Middle frontal gyrus (tissue), 1 donor: Measurements from ENCODE around the gene MSH5.
"Not testable (repeated sequence)": the region's sequence is repeated elsewhere in the genome, so short reads cannot be mapped to it uniquely, and the experiment has no call there.

Experiments used
- DNase-seq: peaks from one replicate; pipeline ENCODE4 v3.0.0-alpha.2; 2015; ENCODE audit warnings: low spot score; ENCODE audit errors: extremely low spot score

Gene MSH5

DNA sequence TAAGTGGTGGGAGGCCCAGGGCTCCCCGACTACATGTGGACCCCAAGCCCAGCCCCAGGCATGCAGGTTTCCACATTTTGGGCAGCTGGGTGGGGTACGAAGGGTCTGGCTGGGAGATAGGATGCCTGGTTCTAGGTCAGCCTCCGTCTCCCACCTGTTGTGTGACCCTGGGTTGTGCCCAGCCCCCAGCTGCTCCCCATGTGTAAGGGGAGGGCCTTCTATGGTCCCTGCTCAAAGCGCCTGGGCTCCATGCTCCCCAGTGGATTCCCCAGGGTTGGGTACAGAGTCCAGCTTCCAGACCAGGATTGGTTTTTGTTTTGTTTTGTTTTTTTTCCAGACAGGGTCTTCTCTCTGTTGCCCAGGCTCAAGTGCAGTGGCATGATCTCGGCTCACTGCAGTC lies 38.4 kb downstream of the MSH5 start:
- DNase-seq, result no peak

DNA sequence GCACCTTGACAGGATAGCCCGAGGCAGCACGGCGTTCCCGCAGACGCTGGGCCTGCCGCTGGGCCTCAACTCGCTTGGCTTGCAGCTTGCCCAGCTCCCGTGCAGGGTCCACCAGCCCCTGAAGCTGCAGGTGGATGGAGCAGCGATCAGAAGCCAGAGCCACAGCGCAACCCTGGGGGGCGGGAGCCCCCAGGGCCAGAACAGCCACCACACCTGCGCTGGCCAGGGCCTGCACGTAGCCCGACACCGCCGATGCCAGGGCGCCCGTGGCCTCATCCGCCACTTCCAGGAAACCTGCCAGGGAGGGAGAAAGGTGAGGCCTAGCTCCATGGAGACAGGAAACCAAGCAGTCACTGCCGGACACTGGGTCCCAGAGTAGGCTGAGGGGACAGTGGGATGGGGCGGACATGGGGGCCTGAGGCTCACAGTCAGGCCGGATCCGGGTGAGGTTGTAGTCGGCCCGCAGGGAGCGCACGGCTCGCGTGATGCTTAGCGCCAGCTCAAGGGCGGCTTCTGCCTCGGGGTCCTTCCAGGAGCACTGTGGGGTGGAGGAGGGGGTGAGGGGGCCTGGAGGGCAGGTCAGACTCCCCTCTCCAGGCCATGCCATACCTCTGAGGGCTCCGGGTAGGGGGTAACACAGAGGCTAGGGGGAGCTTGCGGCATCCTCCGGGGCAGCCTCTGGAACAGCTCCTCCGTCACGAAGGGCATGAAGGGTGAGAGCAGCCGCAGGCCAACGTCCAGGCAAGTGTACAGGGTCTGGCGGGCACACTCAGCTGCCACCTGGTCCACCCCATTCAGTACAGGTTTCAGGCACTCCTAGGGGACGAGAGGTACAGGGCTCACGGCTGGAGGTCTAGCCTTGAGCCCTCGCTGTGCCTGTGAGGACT lies 39.4 kb downstream of the MSH5 start:
- DNase-seq, result no peak

DNA sequence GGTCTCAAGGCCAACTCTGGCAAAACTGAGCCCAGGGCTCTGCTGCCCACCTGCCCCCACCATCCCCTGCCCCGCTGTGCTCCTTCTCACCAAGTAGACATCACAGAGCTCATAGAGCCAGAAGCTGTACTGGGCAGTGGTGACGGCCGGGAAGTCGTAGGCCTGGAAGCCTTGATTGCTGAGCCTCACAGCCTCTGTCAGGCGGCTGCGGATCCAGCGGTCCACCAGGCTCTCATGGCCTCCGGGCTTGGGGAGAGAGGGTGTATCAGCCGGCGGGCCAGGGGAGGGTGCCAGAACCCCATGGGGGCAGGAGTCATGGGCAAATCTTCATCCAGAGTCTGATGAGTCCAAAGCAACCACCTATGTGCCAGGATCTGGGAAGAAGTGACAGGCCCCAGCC lies 40.1 kb downstream of the MSH5 start:
- no peak for DNase-seq

DNA sequence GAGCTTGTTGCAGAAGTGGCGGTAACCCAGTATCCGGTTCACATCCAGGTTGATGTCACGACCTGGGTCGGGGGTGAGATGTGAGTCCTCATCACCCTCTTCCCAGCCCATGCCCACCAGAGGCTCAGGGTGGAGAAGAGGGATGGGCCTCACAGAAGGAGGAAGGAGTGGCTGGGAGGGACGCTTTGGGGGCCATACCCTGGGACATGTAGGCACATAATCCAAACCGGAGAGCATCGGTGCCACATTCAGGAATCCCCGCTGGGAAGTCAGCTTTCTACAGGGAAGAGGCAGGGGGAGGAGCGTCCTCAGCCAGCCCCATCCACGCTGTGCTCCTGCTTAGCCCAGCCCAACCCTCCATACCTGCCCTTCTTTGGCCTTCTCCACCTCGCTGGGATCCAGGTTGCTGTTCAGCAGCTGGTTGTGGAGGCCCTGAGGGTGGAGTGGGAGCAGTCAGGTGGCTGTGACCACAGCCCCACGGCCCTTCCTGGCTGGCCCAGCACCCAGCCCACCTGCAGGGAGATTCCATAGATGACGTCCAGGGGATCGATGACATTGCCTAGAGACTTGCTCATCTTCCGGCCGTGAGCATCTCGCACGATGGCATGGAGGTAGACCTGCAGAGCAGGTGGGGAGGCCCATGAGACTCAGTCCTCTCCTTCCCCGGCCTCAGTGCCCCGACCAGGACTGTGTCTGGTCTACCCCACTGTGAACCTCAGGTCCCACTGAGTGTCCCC lies 40.9 kb downstream of the MSH5 start:
- DNase-seq, result no peak

DNA sequence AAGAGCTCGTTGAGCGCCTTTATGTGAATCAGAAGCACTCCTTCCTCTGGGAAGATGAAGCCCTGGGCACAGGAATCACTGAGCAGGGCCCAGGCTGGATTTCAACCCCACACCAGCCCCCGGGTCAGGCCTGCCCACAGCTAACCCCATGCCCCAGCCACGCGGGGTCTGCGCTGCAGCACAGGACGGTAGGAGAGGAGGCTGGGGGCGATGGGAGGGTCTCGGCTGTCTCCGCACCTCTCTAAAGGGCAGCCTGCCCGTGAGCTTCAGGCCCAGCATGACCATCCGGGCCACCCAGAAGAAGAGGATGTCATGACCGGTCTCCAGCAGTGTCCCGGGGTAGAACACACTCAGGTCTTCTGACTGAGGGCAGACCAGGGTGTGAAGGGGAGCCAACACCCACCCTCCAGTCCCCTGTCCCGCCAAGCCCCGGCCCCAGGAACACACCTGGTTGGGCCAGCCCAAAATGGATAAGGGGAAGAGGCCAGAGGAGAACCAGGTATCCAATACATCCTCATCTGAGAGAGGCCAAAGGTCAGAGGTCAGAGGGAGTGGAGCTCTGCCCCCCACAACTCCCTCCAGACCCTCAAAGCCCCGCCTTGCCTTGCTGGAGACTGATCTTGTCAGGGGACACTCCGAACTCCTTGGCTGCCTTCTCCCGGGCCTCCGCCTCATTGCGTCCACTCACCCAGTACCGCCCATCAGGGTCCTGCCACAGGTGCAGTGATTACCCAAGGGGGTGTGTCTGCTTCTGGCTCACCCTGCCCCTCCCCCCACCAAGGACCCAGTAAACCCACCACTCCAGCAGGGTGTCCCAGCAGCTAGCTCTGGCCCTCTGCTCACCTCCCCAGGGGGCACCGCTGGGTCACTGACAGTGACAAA lies 41.7 kb downstream of the MSH5 start:
- DNase-seq, result no peak

DNA sequence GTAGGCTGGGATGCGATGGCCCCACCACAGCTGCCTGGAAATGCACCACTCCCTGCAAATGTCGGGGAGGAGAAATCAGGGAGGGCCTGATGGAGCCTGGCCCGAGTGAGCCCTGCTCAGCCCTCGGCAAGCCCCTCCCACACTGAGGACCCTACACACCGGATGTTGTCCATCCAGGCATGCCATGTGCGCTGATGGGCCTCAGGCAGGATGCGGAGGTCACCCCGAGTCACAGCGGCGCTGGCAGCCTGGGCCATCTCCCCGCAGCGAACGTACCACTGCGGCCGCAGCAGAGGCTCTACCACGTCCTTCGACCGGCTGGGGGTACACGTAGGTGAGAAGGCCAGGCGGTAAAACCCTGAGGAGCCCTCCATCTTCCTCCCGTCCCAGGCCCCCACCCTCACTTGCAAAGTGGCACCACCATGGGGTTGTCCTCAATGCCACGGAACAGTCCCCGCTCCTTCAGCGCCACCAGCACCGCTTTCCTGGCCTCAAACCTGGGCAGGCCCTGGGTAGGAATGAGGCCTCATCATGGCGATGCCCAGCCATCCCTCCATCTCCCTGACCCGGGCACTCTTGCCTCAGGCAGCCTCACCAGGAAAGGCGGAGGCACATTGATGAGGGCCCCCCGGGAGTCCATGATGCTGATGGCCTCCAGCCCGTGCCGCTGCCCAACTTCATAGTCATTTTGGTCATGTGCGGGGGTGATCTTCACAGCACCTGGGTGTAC lies 42.5 kb downstream of the MSH5 start:
- DNase-seq, result no peak

DNA sequence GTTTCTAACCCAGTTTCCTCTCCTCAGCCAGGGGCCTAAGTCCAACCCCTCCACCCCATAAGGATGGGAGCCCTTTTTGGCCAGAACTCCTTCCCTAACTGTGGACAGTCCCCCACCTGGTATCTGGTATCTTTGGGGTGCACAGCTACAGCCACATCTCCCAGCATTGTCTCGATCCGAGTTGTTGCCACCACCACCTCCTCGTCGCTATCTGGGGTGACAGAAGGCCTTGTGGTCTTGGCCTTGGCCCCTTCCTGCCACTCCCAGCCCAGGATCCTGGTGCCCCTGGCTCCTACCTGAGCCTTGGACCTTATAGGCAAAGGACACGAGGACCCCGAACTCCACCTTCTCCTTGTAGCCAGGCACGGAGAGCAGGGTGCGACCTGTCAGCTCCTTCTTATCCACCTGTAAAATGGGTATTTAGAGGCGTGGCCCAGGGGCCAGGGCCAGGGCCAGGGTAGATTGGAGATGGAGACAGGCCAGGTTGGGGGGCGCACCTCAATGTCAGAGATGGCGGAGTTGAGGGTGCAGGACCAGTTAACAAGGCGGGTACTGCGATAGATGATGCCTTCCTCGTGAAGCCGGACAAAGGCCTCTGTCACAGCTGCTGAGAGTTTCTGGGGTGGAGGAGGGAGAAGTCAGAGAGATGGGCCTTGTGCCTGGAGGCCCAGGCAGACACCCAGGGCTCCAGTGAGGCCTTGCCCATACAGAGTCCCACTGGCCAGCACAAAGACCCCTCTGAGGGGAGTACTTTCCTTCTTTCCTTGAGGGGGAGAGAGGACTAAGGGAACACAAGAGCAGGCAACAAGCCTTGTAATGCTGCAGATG lies 44.5 kb downstream of the MSH5 start:
- DNase-seq, result no peak

DNA sequence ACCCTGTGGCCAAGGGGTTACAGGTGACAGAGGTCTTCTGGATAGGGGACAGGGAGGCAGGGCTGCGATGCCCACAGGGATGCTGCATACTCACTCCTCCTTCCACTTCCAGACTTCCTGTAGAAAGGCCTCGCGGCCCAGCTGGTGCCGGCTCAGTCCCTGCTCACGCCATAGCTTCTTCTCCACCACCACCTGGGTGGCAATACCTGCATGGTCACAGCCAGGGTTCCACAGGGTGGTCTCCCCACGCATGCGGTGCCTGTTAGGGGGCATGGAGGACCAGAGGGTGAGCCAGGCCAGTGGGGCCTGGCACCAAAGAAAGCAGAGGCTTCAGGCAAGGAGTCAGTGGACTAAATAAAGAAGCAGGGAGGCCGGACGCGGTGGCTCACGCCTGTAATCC lies 45.7 kb downstream of the MSH5 start:
- no peak for DNase-seq

DNA sequence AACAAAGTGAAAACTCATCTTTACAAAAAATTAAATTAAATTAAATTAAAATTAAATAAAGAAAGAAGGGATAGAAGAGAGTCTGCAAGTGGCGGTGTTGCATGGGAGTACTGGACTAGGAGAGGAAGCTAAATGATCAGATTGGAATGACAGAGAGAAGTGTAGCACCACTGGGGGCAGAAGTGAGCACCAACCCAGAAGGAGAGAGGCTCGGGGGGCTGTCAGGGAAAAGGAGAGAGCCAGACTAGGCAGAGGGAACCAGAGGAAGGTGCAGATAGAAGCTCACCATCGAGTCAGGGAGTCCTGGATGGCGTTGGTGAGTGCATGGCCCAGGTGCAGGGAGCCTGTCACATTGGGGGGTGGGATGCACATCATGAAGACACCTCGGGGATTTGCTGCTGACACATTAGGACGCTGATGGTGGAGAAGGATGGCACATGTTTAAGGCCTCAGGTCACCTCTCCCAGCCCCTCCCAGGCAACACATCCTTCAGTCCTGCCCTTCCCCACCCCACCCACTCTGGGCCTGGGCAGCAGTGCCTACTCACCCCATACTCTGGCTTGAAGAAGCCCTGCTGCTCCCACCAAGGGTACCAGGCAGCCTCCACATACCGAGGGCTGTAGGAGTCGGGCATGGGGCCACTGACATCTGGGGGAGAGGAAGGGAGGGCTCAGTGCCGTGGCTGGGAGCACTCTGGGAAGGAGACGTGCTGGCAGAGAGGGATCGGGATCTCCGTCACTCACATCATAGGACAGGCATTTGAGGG lies 51.7 kb downstream of the MSH5 start:
- no peak for DNase-seq

DNA sequence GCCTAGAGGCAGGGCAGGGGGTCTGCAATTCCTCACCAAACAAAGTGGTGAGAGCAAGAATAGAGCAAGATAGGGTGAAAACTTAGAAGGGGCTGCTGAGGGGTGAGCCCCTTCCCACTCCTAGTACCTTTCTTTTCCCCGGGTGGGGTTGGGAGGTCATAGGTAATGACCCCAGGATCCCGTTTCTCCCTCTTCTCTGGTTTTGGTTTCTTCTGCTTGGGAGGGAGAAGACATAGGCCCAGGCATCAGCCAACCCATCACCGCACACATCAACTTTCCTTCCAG lies 52.2 kb downstream of the MSH5 start:
- no peak for DNase-seq

DNA sequence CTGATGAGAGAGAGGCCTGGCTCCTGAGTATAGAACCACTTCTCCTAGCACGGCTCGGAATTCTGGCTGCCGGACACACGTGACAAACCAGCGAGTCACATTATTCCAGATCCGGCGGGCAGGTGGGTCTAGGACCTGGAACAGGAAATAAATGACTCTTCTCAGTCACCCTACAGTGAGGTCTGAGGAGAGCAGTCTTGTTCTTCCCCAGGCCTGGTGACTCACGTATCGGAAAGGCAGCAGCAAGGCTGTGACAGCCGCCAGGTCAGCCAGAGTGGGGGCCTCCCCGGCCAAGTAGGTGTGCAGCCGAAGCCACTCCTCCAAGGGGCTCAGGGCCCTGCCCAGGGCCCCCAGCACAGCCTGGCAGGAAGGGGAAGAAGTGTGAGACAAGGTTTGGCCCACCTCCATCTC lies 53.0 kb downstream of the MSH5 start:
- no peak for DNase-seq

DNA sequence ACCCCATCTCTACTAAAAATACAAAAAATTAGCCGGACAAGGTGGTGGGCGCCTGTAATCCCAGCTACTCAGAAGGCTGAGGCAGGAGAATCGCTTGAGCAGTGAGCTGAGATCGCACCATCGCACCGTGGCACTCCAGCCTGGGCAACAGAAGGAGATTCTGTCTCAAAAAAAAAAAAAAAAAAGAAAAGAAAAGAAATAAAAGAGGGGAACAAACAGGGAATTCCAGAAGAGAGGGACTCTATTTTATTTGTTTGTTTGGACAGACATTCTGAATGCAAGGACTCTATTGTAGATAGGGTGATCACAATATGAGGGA lies 54.1 kb downstream of the MSH5 start:
- DNase-seq, result not testable (repeated sequence)

DNA sequence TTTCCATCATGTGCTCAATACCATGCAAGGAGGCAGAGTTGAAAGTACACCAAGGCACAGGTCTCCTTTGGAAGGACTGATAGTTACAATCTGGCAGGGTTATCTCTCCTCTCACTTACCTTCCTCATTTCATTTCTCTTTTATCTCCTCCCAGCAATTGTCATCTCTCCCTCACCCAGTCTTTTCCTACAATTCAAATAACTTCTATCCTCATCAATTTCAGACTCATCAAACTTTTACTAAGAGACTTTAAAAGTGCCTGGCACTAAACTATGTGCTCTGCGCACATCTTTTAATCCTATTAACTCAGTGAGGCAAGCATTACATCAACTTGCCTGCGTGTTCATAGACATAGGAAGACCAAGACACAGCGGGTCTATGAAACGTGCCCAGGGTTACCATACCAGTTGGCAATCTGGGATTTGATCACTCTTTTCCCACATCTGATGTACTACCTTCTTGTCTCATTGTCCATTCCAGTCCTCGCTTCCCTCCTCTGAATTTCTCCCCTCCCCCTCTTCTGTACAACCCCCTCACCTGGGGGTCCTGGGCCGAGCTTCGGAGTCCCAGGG lies 54.6 kb downstream of the MSH5 start:
- no peak for DNase-seq

DNA sequence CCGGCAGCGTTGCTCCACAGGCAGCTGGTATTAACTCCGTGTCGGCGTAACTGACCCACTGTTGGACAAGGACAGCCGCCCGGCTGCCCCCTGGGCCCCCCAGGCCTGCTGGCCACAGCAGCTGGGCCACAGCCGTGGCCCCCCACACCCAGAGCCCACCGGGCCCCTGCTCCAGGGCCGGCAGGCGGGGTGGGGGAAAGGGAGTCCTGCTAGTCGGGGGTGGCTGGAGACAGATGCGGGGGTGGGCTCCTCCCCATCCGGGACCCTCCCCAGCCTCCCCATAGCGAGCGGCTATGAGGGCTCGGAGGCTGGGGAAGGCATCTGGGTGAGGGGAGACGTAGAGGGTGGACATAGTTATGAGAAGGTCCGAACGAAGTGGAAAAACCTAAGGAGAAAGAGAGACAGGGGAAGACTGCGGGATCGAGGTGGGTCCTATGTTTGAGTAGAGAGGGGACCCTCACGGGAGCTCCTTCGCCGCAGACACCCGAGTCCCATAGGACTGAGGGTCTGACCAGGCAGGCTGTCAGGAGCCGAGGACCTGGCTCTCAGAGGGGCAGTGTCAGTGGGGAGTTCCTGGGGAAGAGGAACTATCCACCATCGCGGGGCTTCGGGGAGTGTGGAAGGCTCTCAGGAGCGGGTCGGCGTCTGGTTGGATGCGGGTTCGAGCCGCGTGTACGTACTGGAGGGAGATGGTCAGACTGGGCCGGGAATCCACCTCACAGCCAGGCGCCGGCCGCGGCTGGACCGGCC lies 55.2 kb downstream of the MSH5 start:
- no peak for DNase-seq

DNA sequence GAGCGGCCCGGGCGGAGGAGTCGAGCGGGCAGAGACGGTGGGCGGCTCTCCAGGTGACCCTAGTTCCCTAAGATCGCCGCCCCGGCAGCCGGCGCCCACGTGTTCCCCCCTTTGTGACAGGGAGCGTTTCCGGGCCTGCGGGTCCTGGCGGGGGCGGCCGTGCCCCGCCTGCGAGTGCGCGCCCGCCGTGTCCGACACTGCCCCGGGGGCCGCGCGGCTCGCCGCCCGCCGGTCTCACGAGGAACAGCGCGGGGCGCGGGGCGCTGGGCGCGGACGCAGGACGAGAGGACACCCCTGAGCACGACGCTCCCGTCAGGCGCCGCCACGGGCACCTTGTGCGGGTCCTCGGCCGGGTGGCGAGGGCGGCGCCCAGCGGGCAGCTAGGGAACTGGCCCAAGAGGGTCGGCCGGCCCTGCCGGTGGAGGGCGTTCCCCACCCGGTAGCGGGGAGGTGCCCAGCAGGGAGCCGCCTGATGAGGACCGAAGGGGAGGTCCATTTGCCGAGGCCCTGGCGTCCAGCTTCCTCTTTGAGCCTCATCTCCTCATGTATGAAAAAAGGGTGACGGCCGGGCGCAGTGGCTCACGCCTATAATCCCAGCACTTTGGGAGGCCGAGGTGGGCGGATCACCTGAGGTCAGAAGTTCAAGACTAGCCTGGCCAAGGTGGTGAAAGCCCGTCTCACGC lies 56.0 kb downstream of the MSH5 start, which contains the start of gene VARS1:
Gene VARS1 (minus strand): TSS at position 137 of the 683 bp plus-strand sequence. CDS start 535 bp downstream, outside the sequence.
- DNase-seq, result peak; percentile 82

DNA sequence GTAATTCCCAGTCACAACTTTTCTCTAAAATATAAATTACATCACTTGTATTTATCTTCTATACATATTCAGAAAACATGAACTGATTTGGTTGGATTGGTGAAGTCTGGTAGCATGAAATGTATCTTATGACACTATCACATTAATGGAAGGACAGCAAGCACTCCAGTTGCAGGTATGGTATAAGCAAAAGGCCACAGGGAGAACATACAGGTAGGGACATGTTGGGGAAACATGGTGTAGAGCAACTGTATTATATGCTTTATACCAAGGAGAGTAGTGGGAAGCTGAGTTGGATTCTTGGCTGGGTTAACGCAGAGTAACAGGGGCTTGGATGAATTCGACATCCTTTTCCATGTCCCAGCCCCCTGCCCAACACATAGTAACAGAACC lies 57.2 kb downstream of the MSH5 start:
- no peak for DNase-seq

DNA sequence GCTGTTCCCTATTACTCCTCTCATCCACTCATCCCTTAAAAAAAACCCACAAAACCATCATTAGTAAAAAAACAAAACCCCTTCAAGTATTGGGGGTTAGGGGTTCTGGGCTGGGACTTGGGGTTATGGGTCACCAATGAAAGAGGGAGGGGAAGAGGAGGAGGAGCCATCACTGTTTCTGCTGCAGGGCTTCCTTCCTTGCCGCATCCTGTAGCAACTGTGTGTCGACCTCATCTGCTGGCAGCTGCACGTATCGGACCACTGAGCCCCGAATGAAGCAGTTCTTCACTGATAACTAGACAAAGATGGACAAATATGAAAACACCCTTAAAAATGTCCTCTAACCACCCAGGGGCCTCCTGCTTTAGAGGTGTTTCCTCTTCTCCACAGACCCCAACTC lies 57.8 kb downstream of the MSH5 start:
- no peak for DNase-seq

DNA sequence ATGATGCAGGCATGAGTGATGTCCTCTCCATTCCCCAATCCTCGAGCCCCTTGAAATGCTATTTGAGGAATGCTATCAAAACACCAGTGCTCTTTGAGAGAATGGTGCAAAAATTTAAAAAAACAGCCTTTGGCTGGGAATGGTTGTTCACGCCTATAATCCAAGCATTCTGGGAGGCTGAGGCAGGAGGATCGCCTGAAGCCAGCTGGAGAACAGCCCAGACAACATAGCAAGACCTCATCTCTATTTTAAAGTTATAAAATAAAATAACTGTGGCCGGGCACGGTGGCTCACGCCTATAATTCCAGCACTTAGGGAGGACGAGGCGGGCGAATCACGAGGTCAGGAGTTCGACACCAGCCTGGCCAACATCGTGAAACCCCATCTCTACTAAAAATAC lies 60.0 kb downstream of the MSH5 start:
- no peak for DNase-seq
